LNCAP (cell line): ENCODE results near the gene NEDD4L.

Source experiments
- TF ChIP-seq, protein P1 (sequence below): fragments of 450-650 bp; IDR thresholded peaks from 2 replicates; pipeline ENCODE4 v1.5.1; 2017; ENCODE audit warnings: mild to moderate bottlenecking

NEDD4L gene

GRCh38 chr18:58284699-58285448 lies 240.8 kb downstream of the NEDD4L start:
- TF ChIP-seq, protein P1, sequence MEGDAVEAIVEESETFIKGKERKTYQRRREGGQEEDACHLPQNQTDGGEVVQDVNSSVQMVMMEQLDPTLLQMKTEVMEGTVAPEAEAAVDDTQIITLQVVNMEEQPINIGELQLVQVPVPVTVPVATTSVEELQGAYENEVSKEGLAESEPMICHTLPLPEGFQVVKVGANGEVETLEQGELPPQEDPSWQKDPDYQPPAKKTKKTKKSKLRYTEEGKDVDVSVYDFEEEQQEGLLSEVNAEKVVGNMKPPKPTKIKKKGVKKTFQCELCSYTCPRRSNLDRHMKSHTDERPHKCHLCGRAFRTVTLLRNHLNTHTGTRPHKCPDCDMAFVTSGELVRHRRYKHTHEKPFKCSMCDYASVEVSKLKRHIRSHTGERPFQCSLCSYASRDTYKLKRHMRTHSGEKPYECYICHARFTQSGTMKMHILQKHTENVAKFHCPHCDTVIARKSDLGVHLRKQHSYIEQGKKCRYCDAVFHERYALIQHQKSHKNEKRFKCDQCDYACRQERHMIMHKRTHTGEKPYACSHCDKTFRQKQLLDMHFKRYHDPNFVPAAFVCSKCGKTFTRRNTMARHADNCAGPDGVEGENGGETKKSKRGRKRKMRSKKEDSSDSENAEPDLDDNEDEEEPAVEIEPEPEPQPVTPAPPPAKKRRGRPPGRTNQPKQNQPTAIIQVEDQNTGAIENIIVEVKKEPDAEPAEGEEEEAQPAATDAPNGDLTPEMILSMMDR: no peak

GRCh38 chr18:58285449-58286130 lies 241.6 kb downstream of the NEDD4L start:
- TF ChIP-seq, protein P1: no peak

- TF ChIP-seq, protein P1: no peak
Measured at GRCh38 chr18:58286632-58287352, 242.8 kb downstream of the NEDD4L start.

GRCh38 chr18:58287353-58288274 lies 243.6 kb downstream of the NEDD4L start:
- TF ChIP-seq, protein P1: no peak

DNA sequence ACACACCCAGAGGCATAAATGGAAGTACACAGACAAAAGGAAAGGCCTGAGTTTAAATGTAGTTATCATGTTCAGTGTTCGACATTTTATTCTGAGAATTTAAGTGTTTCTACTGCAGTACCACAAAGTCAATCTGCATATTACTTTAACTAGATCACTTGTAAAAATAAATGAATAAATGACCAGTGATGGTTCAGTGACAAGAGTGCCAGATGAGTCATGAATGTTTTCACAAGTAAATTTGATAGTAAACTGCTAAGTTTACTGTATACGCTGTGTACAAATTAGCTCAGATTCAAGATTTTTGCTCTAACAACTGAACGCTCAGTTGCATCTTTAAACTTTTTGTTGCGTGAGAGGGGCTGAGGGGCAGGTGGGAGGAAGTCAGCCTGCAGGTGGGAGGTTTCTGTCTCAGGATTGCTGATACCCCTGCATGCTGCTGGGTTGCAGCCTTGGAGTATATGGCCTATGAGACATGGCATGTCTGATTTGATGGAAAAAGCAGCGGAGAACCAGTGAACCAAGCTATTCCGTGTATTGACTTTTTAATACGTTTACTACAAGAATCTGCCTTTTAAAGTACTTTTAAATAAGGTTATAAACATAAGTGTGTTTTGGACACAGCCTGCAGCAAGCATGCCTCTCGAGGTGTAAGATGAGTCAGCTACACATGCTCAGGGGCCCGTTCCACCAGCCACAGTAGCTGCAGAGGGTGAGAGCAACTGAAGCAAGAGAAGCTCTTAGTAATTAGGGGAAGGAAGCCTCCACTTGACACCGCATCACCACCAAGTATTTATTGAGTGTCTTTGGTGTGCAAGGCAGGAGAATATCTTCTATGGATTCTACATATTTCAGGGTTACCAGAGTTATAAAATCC lies 245.1 kb downstream of the NEDD4L start:
- TF ChIP-seq, protein P1: no peak

GRCh38 chr18:58290116-58290695 lies 246.2 kb downstream of the NEDD4L start:
- TF ChIP-seq, protein P1: no peak
